G401 (cell line): ENCODE measurements around the gene RAB7B. TPM values are rescaled to one million over a fixed set of nuclear protein-coding genes. Genes with fewer than 3 reads are reported as not detected.
A peak's percentile ranks its signal among the peaks of the same experiment; 100 is the strongest.
"Not testable (repeated sequence)": the region's sequence is repeated elsewhere in the genome, so short reads cannot be mapped to it uniquely, and the experiment has no call there.

Experiments used
- DNase-seq: peaks from one replicate; pipeline ENCODE4 v3.0.0-alpha.2; 2015; ENCODE audit warnings: low spot score
- in situ Hi-C: cut with HindIII; loops from 2 replicates; pipeline ENCODE4 v1.10.0; 2016; ENCODE audit warnings: low sequenced_read_pairs, mixed read lengths
- total RNA-seq: library from RNA; depleted of rRNA; stranded (reverse); fragments of >200 nt; shearing (Covaris generic); gene quantifications from 2 replicates; pipeline ENCODE4 v1.2.3, GENCODE V29; 2014

RAB7B gene
- total RNA-seq, 1 experiment from 2014 or later = 0.85 TPM

DNA sequence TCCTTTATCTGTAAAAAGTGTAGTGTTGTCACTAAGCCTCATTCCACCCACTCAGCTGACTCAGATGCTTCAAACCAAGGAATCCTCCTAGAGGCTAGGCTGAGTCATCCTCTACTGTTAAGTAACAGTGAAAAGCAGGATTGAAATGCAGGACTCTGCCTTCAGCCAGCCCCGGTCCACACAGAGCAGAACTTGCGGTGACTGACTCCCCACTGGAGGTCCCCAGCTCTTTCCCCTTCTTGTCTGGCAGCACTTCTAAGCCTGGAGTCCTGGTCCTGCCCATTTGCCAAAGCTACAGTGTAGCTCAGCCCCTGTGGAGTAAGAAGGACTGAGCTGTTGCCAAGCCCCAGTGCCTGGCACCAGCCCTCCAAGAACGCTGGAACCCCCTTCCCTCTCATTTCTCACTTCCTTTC lies 1.7 kb downstream of the RAB7B start:
- in situ Hi-C loops = no loop called here
- DNase-seq = no peak

- in situ Hi-C loops = no loop called here
- no peak for DNase-seq
Measured at GRCh38 chr1:206000641-206001339, 2.4 kb downstream of the RAB7B start.

DNA sequence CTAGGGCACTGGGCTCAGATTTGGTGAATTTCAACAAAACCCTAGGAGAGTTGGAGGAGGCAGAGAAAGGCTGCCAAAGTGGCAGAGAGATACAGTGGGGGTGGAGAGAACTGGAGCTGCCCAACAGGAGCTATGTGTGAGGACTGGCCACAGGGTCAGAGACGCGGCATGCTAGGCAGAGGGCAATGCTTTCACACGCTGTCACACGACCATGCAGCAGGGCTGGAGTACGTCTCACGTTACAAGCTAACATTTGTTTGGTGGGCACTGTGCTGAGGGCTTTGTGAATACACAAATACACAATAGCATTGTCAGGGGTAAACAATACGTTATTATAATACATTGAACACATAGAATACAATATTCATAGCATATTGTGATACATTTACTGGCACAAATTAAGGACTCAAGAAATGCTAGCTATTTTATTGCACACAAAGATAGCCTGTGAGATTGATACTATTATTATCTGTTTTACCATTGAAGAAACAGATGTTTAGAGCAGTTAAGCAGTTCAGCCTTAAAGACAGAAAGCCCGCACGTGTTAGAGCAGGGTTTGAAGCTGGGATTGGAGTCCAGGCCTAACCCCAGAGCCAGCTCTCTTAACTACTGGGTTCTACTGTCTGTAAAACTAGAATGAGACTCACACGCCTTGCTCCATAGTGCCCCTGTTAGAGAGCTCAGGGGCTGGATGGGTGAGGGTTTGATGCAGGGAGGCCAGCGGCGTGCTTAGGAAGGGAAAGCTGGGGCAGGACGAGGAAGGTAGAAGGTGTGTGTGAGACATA lies 4.5 kb downstream of the RAB7B start:
- DNase-seq = no peak
- in situ Hi-C loops = no loop called here

DNA sequence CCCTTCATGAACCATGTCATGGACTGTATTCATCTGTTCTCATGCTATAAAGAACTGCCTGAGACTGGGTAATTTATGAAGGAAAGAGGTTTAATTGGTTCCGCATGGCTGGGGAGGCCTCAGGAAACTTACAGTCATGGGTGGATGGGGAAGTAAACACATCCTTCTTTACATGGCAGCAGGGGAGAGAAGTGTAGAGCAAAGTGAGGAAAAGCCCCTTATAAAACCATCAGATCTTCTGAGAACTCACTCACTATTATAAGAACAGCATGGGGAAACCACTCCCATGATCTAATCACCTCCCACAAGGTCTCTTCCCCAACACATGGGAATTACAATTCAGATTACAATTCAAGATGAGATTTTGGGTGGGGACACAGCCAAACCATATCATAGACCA lies 6.6 kb downstream of the RAB7B start:
- in situ Hi-C loops = not testable (repeated sequence)

DNA sequence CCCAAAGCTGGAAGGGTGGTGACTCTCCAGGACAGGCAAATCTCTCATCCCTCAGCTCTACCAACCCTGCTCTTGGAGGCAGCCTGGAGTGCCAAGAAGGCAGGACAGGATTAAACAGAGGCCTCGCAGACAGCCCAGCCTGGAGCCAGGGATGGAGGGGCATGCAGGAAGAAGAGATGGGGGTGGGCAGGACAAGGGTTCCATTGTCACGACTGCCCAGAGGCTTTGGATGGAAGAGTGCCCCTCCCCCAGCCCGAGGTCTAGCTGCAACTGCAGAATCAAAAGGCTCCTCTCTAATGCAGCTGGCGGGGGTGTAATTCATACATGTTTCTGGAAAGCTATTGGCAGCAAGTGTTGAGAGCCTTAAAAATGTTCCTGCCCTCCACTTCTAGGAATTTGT lies 8.8 kb downstream of the RAB7B start:
- in situ Hi-C loops = no loop called here
- DNase-seq = no peak

More for the DNA sequence above, 6.6 kb downstream of the RAB7B start:
- DNase-seq = not testable (repeated sequence)

DNA sequence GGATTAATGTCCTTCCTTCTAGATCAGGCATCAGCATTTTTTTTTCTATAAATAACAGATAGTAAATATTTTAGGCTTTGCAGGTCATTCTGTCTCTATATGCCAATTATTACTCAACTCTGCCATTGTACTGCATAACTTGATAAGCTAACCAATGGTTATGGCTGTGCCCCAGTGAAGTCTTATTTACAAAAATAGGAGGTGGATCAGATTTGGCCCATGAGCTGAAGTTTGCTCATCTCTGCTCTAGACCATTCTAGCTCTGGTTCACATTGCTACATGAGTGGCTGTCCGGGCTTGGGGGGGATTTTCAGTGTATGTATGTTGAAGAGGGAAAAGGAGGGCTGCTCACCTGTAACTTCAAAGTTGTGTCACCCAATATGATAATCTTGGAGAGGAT lies 10.1 kb downstream of the RAB7B start:
- DNase-seq = no peak
- in situ Hi-C loops = no loop called here

DNA sequence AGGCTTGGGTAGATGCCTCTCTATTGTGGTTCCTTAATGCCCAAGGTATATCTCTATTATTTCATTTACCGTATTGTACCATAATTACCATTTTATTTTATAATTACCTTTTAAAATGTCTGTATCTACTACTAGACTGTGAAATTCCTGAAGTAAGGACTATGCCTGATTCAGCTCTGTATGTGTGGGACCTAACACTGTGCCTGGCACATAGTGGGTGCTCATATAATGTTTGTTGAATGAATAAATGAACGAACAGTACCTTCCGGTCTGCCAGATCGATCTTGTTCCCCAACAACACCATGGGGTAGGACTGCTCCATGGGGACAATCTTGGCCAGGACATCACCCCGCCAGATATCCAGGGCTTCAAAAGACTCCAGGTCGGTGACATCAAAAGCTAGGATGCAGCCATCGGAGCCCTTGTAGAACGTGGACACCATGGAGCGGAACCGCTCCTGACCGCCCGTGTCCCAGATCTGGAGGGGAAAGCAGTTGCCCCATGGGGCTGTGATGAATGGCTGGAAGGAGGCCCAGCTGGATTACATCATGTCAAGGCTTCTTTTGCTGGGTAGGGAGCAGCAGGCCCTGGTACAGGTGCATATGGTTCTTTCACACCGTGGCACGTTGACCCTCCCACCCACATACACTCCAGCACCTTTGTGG lies 10.8 kb downstream of the RAB7B start:
- no peak for DNase-seq
- in situ Hi-C loops = no loop called here

- no peak for DNase-seq
- in situ Hi-C loops = no loop called here
Measured at GRCh38 chr1:205991237-205991636, 12.0 kb downstream of the RAB7B start.

DNA sequence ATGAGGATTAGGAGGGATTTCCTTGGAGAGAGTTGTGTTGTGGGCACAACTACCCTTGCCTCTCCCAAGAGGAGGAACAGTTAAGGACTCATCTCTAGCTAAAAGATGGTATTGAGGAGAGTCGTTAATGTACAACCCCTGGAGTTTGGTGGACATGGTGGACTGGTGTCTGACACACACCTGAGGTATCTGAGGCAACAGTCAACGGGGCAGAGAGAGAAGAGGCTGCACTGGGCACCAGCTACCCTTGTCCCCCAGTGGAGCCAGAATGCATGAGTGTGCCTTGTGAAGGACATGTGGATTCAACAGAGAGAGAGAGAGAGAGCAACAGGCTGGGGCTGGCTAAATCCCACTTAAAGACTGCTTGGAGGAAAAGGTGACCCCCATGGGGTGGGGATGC lies 13.0 kb downstream of the RAB7B start:
- DNase-seq = no peak
- in situ Hi-C loops = no loop called here

DNA sequence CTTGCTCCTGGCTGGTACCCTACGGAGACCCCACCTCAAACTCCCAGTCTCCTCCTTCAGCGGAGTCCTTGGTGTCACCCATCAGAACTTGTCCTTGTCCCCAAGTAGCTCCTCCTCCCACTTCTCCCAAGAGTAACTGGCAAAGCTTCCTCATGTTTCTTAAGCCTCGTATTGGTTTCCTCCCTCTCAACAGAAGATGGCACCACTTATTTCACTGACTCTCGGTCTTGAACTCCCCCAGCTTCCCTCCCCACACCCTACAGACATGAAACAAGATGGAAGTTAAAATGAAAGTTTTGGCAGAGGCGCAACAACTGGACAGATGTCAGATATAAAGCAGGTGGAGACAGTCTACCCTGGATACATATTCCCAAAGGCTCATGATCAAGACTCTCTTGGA lies 13.4 kb downstream of the RAB7B start:
- in situ Hi-C loops = no loop called here
- DNase-seq = no peak

GRCh38 chr1:205988585-205988995 lies 14.6 kb downstream of the RAB7B start:
- in situ Hi-C loops = no loop called here
- DNase-seq = no peak

DNA sequence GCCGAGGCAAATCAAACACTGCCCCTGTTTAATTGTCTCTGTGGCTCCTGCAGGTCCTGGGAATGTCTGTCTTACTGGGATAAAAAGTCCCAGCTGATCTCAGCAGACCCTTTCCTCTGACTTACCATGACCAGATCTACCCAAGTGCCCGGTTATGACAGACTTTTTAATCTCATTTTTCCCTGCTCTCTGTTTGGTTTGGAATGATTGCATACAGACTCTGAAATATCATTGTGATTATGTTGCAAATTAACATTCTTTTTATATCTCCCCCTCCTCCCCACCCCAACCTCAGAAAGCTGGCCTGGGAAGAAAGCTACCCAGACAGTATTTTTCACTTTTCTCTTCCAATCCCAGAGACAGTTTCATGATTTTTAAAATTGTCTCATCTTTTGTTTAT lies 16.3 kb downstream of the RAB7B start:
- in situ Hi-C loops = no loop called here
- no peak for DNase-seq

DNA sequence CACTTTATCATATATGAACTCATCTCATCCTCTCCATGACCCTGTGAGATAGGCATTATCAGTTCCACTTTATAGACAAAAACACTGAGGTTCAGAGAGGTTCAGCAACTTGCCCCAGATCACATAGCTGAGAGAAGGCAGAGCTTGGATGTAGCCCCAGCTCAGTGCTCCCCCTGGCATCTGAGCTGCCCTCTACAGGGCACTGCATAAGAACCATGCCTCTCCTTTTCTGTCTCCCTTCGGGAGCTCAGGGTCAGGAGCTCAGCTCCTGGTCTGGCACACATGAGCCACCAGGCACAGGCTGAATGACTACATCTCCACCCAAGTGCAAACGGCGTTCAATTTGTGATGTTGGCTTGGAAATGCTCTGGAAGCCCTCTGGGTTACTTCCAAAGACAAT lies 16.9 kb downstream of the RAB7B start:
- in situ Hi-C loops = no loop called here

GRCh38 chr1:205985330-205986005 lies 17.7 kb downstream of the RAB7B start:
- no peak for DNase-seq
- in situ Hi-C loops = no loop called here

More for the DNA sequence above, 16.9 kb downstream of the RAB7B start:
- DNase-seq = no peak

DNA sequence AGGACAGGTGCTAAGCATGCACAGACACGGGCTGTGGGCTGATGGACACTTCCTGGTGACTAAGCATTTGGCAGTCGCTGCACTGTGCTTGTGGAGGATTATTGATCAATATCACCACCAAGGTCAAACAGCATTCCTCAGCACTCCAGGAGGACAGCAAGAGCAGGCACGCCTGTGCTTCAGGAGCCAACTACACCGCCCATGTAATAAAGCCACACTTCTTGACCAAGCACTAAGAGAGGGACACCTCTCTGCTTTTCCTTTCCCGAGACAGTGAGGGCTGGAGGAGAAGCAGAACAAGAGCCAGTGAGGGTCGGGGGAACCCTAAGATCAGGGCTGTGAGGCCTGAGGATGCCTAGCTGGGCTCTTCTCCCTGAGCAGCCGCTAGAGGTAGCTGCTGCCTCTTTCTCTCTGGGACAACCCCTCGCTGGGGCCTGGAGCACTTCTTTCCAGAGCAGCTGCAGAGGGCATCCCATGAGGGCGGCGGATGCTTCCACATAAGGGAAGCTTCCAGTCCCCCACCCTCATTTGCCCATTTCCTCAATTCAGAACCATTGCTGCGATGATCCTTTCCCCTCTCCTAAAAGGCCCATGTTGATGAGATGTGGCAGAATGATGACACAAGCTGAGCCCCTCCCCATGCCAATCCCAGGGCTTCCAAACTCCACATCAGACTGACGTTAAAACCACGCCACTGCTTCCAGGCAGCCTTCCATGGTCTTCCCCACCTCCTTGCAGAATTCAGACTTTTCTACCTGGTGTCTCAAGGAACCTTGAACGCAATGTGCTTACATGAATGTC lies 19.1 kb downstream of the RAB7B start:
- in situ Hi-C loops = no loop called here
- DNase-seq = peak; percentile 22

DNA sequence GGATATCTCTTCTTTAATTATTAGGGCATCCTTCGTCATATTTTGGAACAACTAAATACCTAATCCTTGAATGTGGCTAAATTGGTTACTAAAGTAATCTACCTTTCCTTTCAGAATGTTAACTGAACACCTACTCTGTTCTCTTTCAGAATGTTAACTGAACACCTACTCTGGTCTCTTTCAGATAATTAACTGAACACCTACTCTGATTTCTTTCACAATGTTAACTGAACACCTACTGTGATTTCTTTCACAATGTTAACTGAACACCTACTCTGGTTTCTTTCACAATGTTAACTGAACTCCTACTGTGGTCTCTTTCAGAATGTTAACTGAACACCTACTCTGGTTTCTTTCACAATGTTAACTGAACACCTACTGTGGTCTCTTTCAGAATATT lies 21.9 kb downstream of the RAB7B start:
- in situ Hi-C loops = no loop called here
- no peak for DNase-seq

DNA sequence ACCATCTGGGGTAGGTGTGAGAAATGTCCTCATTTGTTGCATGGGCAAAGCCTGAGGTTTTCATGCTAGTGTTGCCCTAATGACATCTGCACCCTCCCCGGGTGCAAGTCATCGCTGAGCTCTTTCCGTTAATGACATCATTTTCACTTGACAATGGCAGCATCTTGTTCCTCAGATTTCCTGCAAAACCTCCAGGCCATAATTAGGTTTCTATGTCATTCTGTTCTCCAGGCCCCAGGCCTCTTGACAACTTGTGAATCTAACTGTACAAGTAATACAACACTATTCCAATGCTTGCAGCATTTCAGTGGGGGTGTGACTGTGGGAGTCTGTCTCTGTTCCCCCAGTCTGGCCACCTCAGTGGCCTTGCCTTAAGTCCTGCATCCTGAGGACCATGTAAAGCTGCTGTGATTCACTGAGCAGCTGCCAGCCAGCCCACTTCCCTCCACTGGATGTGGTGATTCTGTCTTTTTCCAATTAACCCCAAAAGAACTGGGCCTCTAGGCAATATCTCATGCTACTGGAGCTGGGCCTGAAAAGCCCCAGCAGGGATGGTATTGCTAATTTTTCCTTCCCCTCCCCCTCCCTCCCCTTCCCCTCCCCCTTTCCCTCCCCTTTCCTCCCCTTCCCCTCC lies 22.8 kb downstream of the RAB7B start:
- no peak for DNase-seq
- in situ Hi-C loops = no loop called here

GRCh38 chr1:205979301-205979700 lies 23.9 kb downstream of the RAB7B start:
- no peak for DNase-seq
- in situ Hi-C loops = no loop called here

- DNase-seq = no peak
- in situ Hi-C loops = no loop called here
Measured at GRCh38 chr1:205978676-205979075, 24.5 kb downstream of the RAB7B start.
